Transverse colon (tissue), 4 donors: Measurements from ENCODE around the gene SLITRK1.

Experiments
- POLR2AphosphoS5 ChIP-seq, 3 donors: sonication (generic); formaldehyde crosslinking; IDR thresholded peaks; one replicate each; pipeline ENCODE4 v1.6.1; 2016; ENCODE audit warnings: antibody characterized with exemption in 3 of 3
- TF ChIP-seq, protein P1 (sequence below), 5 experiments: fragments of 200-600 bp in 3 of 5; fragments of 450-650 bp in 2 of 5; sonication (generic) in 3 of 5; IDR thresholded peaks; 1 replicate in 2 of 5; 2 replicates in 3 of 5; pipeline ENCODE4 v1.5.1; 2016 to 2017; ENCODE audit warnings: antibody characterized with exemption in 5 of 5, inconsistent platforms in 3 of 5, mild to moderate bottlenecking in 2 of 5, moderate library complexity in 1 of 5

DNA sequence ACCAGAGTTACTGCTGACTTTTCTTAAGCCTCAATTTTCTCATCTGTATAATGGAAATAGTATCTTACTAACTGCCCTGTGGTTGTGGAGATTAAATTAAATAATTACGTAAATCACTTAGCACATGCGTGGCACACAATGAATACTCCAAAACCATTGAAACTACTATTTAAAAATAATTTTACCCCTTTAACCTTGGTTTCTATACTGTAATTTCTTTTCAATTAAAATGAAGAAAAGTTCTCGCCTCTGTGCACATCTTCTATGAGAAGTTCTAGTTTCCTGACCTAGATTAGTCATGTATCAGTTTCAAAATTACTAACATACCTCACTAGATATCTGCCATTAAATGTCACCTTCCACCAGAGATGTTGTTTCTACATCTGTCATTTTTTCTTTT lies 5.7 kb downstream of the SLITRK1 start:
- TF ChIP-seq, protein P1, sequence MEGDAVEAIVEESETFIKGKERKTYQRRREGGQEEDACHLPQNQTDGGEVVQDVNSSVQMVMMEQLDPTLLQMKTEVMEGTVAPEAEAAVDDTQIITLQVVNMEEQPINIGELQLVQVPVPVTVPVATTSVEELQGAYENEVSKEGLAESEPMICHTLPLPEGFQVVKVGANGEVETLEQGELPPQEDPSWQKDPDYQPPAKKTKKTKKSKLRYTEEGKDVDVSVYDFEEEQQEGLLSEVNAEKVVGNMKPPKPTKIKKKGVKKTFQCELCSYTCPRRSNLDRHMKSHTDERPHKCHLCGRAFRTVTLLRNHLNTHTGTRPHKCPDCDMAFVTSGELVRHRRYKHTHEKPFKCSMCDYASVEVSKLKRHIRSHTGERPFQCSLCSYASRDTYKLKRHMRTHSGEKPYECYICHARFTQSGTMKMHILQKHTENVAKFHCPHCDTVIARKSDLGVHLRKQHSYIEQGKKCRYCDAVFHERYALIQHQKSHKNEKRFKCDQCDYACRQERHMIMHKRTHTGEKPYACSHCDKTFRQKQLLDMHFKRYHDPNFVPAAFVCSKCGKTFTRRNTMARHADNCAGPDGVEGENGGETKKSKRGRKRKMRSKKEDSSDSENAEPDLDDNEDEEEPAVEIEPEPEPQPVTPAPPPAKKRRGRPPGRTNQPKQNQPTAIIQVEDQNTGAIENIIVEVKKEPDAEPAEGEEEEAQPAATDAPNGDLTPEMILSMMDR (IDR thresholded peaks at IDR 0.05), result no peak
- TF ChIP-seq POLR2AphosphoS5 (IDR thresholded peaks at IDR 0.05), result no peak
